NCI-H2196 (cell line): ENCODE data around the gene LAMB3.

Source experiments
- DNase-seq: peaks from one replicate; lab custom pipeline; 2025; ENCODE audit not compliant: unreplicated experiment; lab: John Stamatoyannopoulos, UW

LAMB3 gene

DNA sequence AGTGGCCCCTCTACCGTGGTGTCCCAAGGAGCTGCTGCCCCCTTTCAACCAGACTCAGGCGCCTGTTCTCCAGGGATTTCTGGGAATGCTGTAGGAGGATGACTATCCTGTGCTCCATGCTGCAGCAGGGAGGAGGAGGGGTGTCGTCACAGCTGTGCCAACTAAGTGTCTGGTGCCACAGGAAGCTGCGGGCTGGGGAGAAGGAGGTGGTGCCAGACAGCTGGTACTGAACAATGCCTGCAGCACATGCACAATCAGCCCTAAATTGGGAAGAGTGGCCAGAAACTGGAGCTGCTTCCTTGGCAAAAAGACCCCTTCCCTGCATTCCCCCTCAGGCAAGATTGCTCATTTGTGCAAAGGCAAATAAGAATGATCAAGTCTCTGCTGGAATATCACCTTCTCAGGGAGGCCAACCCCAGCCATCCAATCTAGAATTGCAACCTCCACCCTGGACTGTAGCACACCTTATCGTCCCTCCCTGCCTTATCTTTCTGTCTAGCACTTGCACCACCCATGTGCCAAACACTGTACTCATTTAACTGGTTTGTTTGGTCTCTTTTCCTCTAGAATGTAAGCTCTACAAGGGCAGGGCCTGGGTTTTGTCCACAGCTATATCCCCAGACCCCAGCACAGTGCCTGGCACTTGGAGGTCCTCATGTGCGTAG, 33.3 kb downstream of the LAMB3 start:
- DNase-seq, result peak; percentile 10

GRCh38 chr1:209618291-209618690, 33.9 kb downstream of the LAMB3 start:
- no peak for DNase-seq

DNA sequence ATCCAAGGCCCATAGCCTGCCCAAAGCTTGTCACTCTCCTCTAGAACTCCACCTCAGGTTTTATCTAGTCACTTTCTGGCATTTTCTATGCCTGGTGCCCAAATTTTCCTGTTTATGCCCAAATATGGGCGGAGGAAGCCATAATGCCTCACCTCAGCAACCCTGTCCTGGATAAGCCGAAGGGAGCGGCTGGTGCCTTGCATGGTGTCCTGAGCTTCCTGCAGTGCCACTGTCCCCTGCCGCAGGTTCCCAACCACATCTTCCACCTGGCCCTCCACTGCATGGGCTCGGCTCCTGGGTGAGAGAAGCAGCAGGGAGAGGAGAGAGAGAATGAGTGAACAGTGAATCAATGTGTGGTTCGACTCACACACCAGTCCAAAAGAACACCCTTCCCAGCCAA, 34.5 kb downstream of the LAMB3 start:
- DNase-seq, result no peak

DNA sequence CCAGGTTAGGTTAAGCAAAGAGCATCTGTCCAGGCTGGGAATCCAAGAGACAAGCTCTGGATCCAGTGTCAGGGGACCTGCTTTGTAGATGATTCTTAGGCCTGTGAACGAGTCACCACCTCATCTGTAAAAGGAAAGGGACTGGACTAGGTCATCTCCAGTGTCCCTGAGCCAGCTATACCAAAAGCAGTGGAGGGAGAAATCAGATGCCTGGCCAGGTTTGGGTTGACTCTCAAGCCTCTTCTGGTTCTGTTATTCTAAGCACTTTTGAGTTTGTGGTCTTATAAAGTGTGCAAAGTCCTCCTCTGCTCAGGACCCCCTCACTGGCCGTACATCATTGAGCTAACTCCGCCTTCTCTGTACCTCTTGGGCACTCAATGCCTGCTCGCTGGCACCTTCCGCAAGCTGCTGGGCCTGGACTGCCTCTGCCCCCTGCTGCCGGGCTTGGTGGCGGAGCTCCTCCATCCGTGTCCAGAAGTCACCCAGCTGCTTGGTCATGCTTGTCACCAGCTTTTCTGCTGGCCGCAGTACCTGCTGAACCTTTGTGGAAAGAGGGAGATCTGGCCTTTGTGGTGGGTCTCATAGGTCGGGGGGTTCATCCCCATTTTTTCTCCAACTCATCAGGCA, 35.1 kb downstream of the LAMB3 start:
- no peak for DNase-seq

DNA sequence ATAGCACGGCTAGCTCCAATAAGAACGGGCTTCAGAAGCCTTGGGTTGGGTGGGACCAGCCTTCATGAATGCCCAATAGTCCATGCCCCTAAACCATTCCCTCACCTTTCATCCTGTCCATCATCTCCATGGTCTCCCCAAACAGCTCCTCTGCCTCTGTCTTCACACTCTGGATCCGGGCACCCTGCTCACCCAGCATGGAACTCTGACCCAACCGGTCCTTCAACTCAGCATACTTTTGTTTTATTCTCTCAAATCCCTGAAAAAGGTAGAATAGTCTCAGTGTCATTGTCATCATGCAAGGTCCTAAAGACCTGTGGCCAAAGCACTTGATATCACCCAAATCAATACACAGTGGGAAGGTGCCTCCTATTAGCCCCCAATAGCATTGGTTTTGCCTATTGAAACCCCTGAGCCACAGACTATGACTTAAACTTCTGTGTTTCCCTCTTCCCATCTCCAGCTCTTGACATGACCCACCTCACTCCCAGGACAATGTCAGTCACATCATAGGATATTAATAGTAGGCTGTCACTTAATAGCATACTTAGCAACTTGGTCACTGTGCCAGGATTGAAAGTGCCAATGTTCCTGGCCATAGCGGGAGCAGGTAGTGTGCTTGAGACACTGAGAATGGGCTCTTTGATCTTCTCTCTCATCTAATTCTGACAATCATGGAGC, 35.7 kb downstream of the LAMB3 start:
- no peak for DNase-seq

DNA sequence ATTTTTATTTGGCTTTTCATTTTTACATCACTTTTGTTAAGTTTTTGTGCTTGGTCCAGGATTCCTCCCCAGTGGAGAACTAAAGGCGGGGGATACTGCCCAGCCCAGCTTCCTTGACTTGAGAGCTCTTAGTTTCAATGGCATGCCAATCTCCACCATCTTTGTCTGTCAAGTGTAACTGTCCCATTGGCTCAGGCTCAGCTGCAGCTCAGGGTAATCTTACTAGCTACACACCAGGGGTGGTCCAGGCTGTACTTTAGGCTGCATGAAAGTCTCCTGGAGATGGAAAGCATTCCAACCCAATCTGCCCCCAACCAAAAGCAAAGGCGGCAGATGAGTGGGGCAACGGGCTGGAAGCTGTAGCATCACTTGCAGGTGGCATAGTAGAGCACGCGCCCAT, 37.3 kb downstream of the LAMB3 start:
- DNase-seq, result no peak

DNA sequence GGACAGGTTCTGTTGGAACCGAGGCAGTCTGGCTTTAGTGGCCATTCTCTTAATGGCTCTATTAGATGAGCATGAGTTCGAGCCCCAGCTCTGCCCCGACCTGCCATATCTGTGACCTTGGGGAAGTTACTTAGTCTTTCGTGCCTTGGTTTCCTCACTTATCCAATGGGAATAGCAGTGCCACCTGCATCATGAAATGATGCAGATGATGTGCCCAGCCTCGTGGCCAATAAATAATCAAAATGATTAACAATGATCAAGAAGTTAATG, 38.1 kb downstream of the LAMB3 start:
- DNase-seq, result no peak

DNA sequence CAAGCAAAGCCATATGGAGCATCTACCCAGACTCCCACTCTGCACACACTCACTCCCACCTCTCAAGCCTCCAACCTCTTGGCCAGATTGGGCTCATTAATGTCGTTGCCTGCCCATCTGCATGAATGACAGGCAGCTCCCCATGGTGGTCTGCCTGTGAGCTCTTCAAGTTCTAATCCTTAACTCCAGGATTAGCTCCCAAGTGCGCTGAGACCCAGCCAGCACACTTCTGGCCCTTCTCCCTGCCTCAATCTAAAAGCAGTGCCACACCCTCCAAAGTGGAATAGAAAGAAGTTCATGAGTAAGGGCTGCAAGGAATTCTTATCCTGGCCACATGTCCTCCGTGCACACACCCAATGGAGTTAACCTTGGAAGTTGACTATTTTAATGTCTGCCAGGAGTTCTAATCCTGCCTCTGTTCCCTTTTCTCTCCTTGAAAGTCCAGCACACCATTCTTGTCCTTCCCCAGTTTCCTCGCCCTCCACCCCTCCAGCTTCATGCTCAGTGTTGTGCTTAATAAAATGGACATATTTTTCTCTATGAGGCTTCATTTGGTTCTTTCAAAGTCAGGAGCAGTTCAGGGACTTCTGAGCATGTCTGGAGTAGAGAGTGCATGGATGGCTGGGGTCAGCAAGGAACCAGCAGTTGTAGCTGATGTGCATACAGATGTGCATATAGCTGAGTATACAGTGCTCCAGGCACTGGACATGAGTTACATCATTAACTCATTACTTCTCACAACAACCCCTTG, 38.6 kb downstream of the LAMB3 start:
- no peak for DNase-seq

GRCh38 chr1:209612646-209613399, 39.4 kb downstream of the LAMB3 start:
- no peak for DNase-seq

DNA sequence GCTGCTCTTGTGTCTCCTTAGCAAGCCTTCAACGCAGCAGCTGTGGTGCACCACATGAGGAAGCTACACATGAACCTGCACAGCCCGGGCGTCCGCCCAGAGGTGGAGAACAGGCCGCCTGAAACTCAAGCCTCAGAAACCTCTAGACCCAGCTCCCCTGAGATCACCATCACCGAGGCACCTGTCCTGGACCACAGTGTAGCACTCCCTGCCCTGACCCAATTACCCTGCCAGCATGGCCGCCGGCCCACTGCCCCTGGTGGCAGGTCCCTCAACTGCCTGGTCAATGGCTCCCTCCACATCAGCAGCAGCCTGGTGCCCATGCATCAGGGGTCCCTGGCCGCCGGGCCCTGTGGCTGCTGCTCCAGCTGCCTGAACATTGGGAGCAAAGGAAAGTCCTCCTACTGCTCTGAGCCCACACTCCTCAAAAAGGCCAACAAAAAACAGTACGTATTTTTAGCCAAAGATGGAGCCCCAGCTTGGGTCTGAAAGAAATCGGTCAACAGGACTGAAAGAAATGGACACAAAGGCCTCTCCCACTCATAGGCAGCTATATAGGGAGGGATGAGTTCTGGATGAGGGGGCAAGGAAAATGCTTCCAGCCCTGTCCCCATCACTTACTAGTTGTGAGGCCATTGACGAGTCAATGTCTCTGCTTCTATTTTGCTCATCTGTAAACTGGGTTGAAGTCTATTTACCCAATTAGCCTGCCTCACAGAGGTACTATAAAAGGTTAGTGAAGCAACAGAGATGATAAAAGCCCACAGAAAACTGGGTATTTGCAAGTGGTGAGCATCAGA, 40.3 kb downstream of the LAMB3 start:
- no peak for DNase-seq

DNA sequence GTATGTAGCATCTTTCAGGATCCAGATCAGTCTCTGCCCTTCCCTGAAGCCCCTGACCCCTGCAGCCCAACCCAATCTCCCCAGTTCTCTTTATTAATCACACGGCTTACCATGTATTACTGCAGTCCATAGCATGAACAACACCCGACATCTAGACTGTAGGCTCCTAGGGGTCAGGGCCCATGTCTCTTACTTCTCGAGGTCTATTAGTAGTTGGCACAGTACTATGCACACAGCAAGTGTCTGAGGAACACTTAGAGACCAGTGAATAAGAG, 41.7 kb downstream of the LAMB3 start:
- DNase-seq, result no peak

DNA sequence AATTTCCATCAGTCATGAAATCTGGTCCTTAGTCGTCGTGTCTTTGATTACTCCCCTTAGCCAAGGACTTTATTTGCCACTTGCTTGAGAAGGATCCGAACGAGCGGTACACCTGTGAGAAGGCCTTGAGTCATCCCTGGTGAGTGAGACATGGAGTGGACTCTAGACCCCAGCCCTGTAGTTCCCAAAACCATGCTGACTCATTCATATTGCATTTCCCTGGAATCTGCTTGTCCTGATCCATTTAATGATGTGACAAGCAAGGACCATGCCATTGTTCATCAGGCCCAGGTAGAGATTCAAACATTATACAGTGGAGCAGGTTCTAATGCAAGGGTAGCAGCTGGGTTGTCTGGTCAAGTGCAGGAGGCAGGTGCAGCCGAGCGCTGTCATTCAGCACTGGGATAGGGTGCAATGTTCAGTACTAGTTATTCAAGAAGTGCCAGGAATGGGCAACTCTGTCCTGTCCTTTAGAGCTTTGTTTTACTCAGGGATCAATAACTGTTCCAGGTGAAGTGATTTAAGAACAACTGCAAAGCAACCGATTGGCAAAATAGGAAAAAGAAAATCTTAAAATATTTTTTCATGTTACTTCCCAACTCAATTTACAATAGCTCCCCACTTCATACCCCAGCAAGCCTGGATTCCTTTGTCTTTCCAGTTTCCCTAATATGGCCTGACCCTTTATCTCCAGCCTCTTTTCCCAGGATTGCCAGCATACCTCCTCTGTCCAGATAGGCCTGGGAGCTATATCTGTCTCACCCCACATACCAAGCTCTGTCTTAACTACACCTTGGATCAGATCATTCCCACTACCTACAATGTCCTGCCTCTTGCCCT, 42.2 kb downstream of the LAMB3 start:
- DNase-seq, result no peak

DNA sequence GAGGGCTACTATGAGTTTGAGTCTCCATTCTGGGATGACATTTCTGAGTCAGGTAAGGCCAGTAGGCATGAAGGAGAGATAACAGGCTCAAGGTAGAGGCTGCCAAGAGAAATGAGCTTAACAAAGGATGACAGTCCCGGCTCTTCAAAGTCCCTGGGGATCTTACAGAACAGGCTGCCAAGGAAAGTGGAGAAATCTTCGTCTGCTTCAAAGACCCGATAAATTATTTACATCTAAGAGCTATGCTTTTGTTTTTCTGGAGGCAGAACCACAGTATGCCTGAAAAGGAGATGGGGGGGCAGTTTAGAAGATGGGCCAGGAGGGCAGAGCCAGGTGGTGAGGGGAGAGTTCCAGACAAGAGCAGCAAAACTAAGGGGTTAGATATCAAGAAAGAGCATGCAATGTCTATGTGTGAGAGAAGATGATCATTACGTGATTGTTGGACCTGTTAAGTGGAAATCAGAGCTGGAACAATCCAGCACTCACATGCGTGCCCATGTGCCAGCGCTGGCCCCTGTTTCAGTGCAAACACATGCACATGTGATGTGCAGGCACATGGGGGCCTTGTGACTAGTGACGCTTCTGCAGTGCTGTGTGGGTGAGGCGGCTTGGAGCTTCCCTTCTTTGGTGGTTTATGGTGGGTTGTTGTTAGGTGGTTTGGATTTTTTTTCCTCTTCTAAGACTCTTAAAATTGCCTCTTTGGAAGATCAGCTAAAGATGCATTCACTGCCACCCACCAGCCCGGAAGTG, 43.0 kb downstream of the LAMB3 start:
- DNase-seq, result no peak

- DNase-seq, result no peak
These were observed 44.4 kb downstream of the LAMB3 start for GRCh38 chr1:209607795-209608178.

DNA sequence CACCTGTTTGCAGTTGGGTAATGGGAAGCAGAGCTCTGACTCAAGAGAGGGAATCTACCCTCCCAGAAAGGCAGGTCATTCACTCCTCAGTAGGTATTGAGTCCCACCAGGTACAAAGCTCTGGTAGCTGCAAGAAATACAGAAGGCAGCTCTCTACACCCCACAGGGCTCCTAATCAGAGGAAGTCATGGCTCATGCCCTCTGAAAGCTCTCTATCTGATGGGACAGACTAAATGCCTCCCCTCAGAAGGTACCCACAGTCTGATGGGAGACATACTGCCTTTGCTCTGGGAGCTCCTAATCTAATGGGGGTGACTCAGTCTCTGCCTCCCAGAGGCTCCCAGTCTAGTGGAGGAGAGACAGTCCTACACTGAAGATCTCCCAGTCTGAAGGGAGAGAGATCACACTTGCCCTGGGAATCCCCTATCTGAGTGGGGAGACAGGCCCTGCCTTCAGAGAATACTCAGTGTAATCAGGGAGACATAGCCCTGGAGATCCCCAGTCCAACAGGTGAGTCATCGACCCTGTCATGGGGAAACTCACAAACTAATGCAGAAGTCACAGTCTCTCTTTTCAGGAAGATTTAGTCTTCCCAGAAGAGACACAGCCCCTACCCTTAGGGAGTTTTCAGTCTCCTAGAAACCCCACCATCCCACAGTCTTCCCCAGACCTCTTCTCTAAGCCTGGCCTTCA, 45.0 kb downstream of the LAMB3 start:
- DNase-seq, result no peak

GRCh38 chr1:209603877-209604276, 48.3 kb downstream of the LAMB3 start:
- DNase-seq, result no peak

GRCh38 chr1:209601809-209602657, 50.2 kb downstream of the LAMB3 start:
- DNase-seq, result peak; percentile 32

DNA sequence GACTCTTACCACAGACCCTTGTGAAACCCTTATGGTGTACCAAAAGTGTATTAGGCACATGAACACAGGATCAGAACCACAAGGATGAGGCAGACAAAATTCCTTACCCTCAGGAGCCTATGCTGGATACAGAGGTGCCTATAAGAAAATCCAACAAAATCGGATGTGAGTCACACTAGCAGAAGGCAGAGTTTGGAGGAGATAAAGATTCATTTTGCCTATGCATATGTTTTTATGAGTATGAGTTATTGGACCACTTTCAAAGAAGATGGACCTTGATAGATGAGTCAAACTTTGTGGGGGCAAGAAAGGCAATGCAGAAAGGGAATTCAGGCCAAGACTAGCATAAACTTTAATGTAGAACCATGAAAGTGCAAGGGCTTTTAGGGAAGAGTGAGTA, 51.7 kb downstream of the LAMB3 start:
- no peak for DNase-seq
